ENCODE data around the gene USP3. TPM values are rescaled to one million over a fixed set of nuclear protein-coding genes. Genes with fewer than 3 reads are reported as not detected.

USP3 gene
- total and polyA plus RNA-seq, 2 of the 13 experiments (the other 11 are each of a cell fraction or from before 2014, with no cell fraction given): 14.3 to 61.2 TPM

- TF ChIP-seq ZNF235 (CRISPR knock-in tag; IDR thresholded peaks at IDR 0.05; ENCODE audit: borderline replicate concordance) (0 out of 2 replicates have a peak, but pooled peaks have one; percentile 19), ZNF292 (CRISPR knock-in tag; IDR thresholded peaks at IDR 0.05; ENCODE audit: borderline replicate concordance, low read depth) (no peak), HMGXB3 (CRISPR knock-in tag; IDR thresholded peaks at IDR 0.05; ENCODE audit: borderline replicate concordance) (no peak), ZNF432 (CRISPR knock-in tag; IDR thresholded peaks at IDR 0.05; ENCODE audit: borderline replicate concordance) (no peak), HIVEP1 (CRISPR knock-in tag; IDR thresholded peaks at IDR 0.05) (0 out of 2 replicates have a peak, but pooled peaks have one; percentile 49), MTA1 (CRISPR knock-in tag; IDR thresholded peaks at IDR 0.05; ENCODE audit: borderline replicate concordance) (peak; percentile 50; the same call in 1 of the 2 replicates), BCL6 (CRISPR knock-in tag; IDR thresholded peaks at IDR 0.05) (0 out of 2 replicates have a peak, but pooled peaks have one; percentile 22), KDM5B (CRISPR knock-in tag; IDR thresholded peaks at IDR 0.05; ENCODE audit: borderline replicate concordance) (0 out of 2 replicates have a peak, but pooled peaks have one; percentile 39), ZNF367 (CRISPR knock-in tag; IDR thresholded peaks at IDR 0.05; ENCODE audit: borderline replicate concordance) (no peak), CHCHD3 (CRISPR knock-in tag; IDR thresholded peaks at IDR 0.05) (no peak), THAP11 (CRISPR knock-in tag; IDR thresholded peaks at IDR 0.05) (0 out of 2 replicates have a peak, but pooled peaks have one; percentile 9), ZSCAN29 (CRISPR knock-in tag; conservative IDR thresholded peaks at IDR 0.05) (0 out of 2 replicates have a peak, but pooled peaks have one; percentile 30), SAP130 (CRISPR knock-in tag; IDR thresholded peaks at IDR 0.05; ENCODE audit: low read depth) (peak; percentile 20), PITX1 (CRISPR knock-in tag; IDR thresholded peaks at IDR 0.05) (0 out of 2 replicates have a peak, but pooled peaks have one; percentile 42), ATF7 (IDR thresholded peaks at IDR 0.05) (no peak), ATF7 (CRISPR knock-in tag; IDR thresholded peaks at IDR 0.05) (no peak), LCORL (IDR thresholded peaks at IDR 0.05) (no peak), LCORL (CRISPR knock-in tag; IDR thresholded peaks at IDR 0.05) (peak; percentile 65), FOXC1 (CRISPR knock-in tag; IDR thresholded peaks at IDR 0.05; ENCODE audit: borderline replicate concordance) (0 out of 2 replicates have a peak, but pooled peaks have one; percentile 10), MED1 (CRISPR knock-in tag; IDR thresholded peaks at IDR 0.05) (peak; percentile 42), ETV6 (CRISPR knock-in tag; conservative IDR thresholded peaks at IDR 0.05) (no peak; the same call in 1 of the 2 replicates), ZNF207 (IDR thresholded peaks at IDR 0.05; ENCODE audit: borderline replicate concordance) (no peak), EEA1 (CRISPR knock-in tag; IDR thresholded peaks at IDR 0.05; ENCODE audit: borderline replicate concordance) (0 out of 2 replicates have a peak, but pooled peaks have one; percentile 44), ZNF510 (CRISPR knock-in tag; IDR thresholded peaks at IDR 0.05; ENCODE audit: low read depth) (0 out of 2 replicates have a peak, but pooled peaks have one; percentile 26), ZNF251 (CRISPR knock-in tag; IDR thresholded peaks at IDR 0.05) (no peak), SAFB2 (CRISPR knock-in tag; IDR thresholded peaks at IDR 0.05; ENCODE audit: borderline replicate concordance, low read depth) (no peak; the same call in 1 of the 2 replicates), TAF1 (CRISPR knock-in tag; IDR thresholded peaks at IDR 0.05) (peak; percentile 52)
- TF ChIP-seq, protein P1, sequence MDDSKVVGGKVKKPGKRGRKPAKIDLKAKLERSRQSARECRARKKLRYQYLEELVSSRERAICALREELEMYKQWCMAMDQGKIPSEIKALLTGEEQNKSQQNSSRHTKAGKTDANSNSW (CRISPR knock-in tag; IDR thresholded peaks at IDR 0.05; ENCODE audit: borderline replicate concordance): no peak
These were observed 96.8 kb downstream of the USP3 start (continued) for GRCh38 chr15:63601026-63601703.

Data from HepG2 (cell line).